H1 (cell line): ENCODE results near the gene RDH12. TPM values are rescaled to one million over a fixed set of nuclear protein-coding genes. Genes with fewer than 3 reads are reported as not detected.

ENCODE experiments used
- CTCF ChIA-PET: fragments of 300-600 bp; sonication (Branson Sonifier 250); formaldehyde crosslinking; loops from one replicate; lab custom pipeline; 2021; ENCODE audit not compliant: partially characterized antibody; lab: Charles Lee
- POLR2A ChIA-PET: fragments of 300-600 bp; sonication (Branson Sonifier 250); formaldehyde crosslinking; loops from one replicate; lab custom pipeline; 2021; ENCODE audit warnings: inconsistent platforms; ENCODE audit not compliant: partially characterized antibody; lab: Charles Lee
- DNase-seq, 2 experiments: peaks; one replicate each; pipeline versions ENCODE4 v3.0.0 to v3.0.0-alpha.2; 2010 to 2022; ENCODE audit warnings: low spot score in 2 of 2, low read depth in 1 of 2, mixed read lengths in 1 of 2
- FAIRE-seq: peaks from 2 replicates; lab custom pipeline; 2011; peaks lifted over from hg19 to GRCh38; lab: Jason Lieb, UNC
- H2AFZ ChIP-seq: 2 replicates; pipeline ENCODE4 v1.8.1; 2012; ENCODE audit warnings: low read length, inconsistent platforms
- H2AK5ac ChIP-seq: 2 replicates; pipeline ENCODE4 v1.6.1; 2013; ENCODE audit warnings: low read depth, low read length
- H2BK120ac ChIP-seq: replicated peaks from 2 replicates; pipeline ENCODE3; 2013; ENCODE audit warnings: low read depth, low read length, inconsistent platforms
- H2BK12ac ChIP-seq: 2 replicates; pipeline ENCODE4 v1.6.1; 2013; ENCODE audit warnings: low read depth, low read length
- H2BK15ac ChIP-seq: 2 replicates; pipeline ENCODE4 v1.6.1; 2013; ENCODE audit warnings: low read length
- H2BK20ac ChIP-seq: 2 replicates; pipeline ENCODE4 v1.6.1; 2013; ENCODE audit warnings: low read length
- H2BK5ac ChIP-seq: 2 replicates; pipeline ENCODE4 v1.6.1; 2013; ENCODE audit warnings: low read depth, low read length
- H3K14ac ChIP-seq: 2 replicates; pipeline ENCODE4 v1.6.1; 2013; ENCODE audit warnings: inconsistent platforms; ENCODE audit not compliant: insufficient read length
- H3K18ac ChIP-seq: 2 replicates; pipeline ENCODE4 v1.6.1; 2013; ENCODE audit warnings: low read length; ENCODE audit errors: extremely low read depth
- H3K23ac ChIP-seq: 2 replicates; pipeline ENCODE4 v1.6.1; 2013; ENCODE audit warnings: inconsistent platforms; ENCODE audit not compliant: insufficient read length
- H3K23me2 ChIP-seq: 2 replicates; pipeline ENCODE4 v1.6.1; 2013; ENCODE audit warnings: low read depth, low read length
- H3K27ac ChIP-seq: 2 replicates; pipeline ENCODE4 v1.6.1; 2011; ENCODE audit warnings: low read depth, low read length, inconsistent platforms
- H3K27me3 ChIP-seq, 4 experiments: replicated peaks in 1 of 4; 1 replicate in 1 of 4; 2 replicates in 3 of 4; pipeline versions ENCODE4 v1.6.1 to v1.8.1; 2011 to 2013; ENCODE audit warnings: low read length in 3 of 4, mild to moderate bottlenecking in 3 of 4, inconsistent platforms in 2 of 4, mixed read lengths in 2 of 4, moderate library complexity in 1 of 4; ENCODE audit not compliant: control insufficient read depth in 3 of 4, insufficient read depth in 3 of 4; ENCODE audit errors: extremely low read depth in 1 of 4
- H3K36me3 ChIP-seq, 4 experiments: 2 replicates each; pipeline versions ENCODE4 v1.6.1 to v1.8.1; 2011 to 2013; ENCODE audit warnings: mild to moderate bottlenecking in 4 of 4, low read length in 3 of 4, moderate library complexity in 2 of 4, control low read depth in 1 of 4, inconsistent platforms in 1 of 4; ENCODE audit not compliant: insufficient read depth in 4 of 4, control insufficient read depth in 2 of 4
- H3K4ac ChIP-seq: replicated peaks from 2 replicates; pipeline ENCODE3; 2013; ENCODE audit warnings: low read length, low read depth, mixed read lengths, inconsistent platforms; ENCODE audit not compliant: insufficient read length
- H3K4me1 ChIP-seq, 4 experiments: replicated peaks in 1 of 4; 1 replicate in 1 of 4; 2 replicates in 3 of 4; pipeline versions ENCODE4 v1.6.1 to v1.8.1; 2011 to 2013; ENCODE audit warnings: low read length in 3 of 4, inconsistent platforms in 2 of 4, mixed read lengths in 1 of 4; ENCODE audit not compliant: insufficient read depth in 4 of 4, control insufficient read depth in 3 of 4
- H3K4me2 ChIP-seq, 2 experiments: 2 replicates each; pipeline versions ENCODE4 v1.6.1 to v1.8.1; 2011 to 2013; ENCODE audit warnings: low read depth in 2 of 2, low read length in 2 of 2, control low read depth in 1 of 2, inconsistent platforms in 1 of 2, mild to moderate bottlenecking in 1 of 2; ENCODE audit not compliant: insufficient read depth in 1 of 2
- H3K4me3 ChIP-seq, 4 experiments: fragments of 200-600, 300-600 bp in 1 of 4; sonication (generic), shearing (Covaris generic), sonication (Bioruptor Twin) in 1 of 4; 2 replicates each; pipeline versions ENCODE4 v1.5.1 to v1.8.1; 2011 to 2016; ENCODE audit warnings: low read length in 4 of 4, low read depth in 3 of 4, control low read depth in 2 of 4, inconsistent platforms in 2 of 4, mild to moderate bottlenecking in 2 of 4, mixed read lengths in 1 of 4, moderate library complexity in 1 of 4; ENCODE audit not compliant: insufficient read depth in 2 of 4; ENCODE audit errors: extremely low read depth in 1 of 4
- H3K56ac ChIP-seq: replicated peaks from 2 replicates; pipeline ENCODE3; 2013; ENCODE audit warnings: low read depth, mild to moderate bottlenecking, mixed read lengths, low read length, inconsistent platforms; ENCODE audit not compliant: insufficient read length
- H3K79me1 ChIP-seq: 2 replicates; pipeline ENCODE4 v1.6.1; 2013; ENCODE audit warnings: low read depth, low read length, control low read depth
- H3K79me2 ChIP-seq, 2 experiments: 2 replicates each; pipeline versions ENCODE4 v1.6.1 to v1.8.1; 2012 to 2013; ENCODE audit warnings: low read length in 2 of 2, mild to moderate bottlenecking in 2 of 2, inconsistent platforms in 1 of 2; ENCODE audit not compliant: insufficient read depth in 2 of 2, control insufficient read depth in 1 of 2
- H3K9ac ChIP-seq, 4 experiments: replicated peaks in 1 of 4; 1 replicate in 1 of 4; 2 replicates in 3 of 4; pipeline versions ENCODE4 v1.6.1 to v1.8.1; 2011 to 2013; ENCODE audit warnings: low read depth in 3 of 4, low read length in 3 of 4, control low read depth in 2 of 4, mild to moderate bottlenecking in 2 of 4, moderate library complexity in 2 of 4, inconsistent platforms in 1 of 4; ENCODE audit errors: extremely low read depth in 1 of 4
- H3K9me3 ChIP-seq, 2 experiments: 2 replicates each; pipeline versions ENCODE4 v1.6.1 to v1.8.1; 2012 to 2013; ENCODE audit warnings: mild to moderate bottlenecking in 2 of 2, moderate library complexity in 2 of 2, control low read depth in 1 of 2, inconsistent platforms in 1 of 2, low read depth in 1 of 2, low read length in 1 of 2, mixed read lengths in 1 of 2; ENCODE audit not compliant: insufficient read depth in 2 of 2
- H4K20me1 ChIP-seq, 2 experiments: replicated peaks in 1 of 2; 2 replicates each; pipeline versions ENCODE3 to v1.8.1; 2011 to 2013; ENCODE audit warnings: inconsistent platforms in 2 of 2, low read length in 2 of 2, mild to moderate bottlenecking in 1 of 2; ENCODE audit not compliant: insufficient read depth in 2 of 2, control insufficient read depth in 1 of 2
- H4K5ac ChIP-seq: 2 replicates; pipeline ENCODE4 v1.6.1; 2013; ENCODE audit warnings: low read length, low read depth, mixed read lengths, inconsistent platforms; ENCODE audit not compliant: insufficient read length
- H4K8ac ChIP-seq: 2 replicates; pipeline ENCODE4 v1.8.0; 2013; ENCODE audit warnings: mild to moderate bottlenecking, moderate library complexity, low read length, inconsistent platforms; ENCODE audit not compliant: insufficient read depth; ENCODE audit errors: extremely low read depth
- H4K91ac ChIP-seq: replicated peaks from 2 replicates; pipeline ENCODE3; 2013; ENCODE audit warnings: low read length, mixed read lengths, inconsistent platforms; ENCODE audit not compliant: insufficient read length
- ATF3 ChIP-seq: IDR thresholded peaks from 2 replicates; pipeline ENCODE4 v1.6.1; 2011; ENCODE audit warnings: low read depth, mild to moderate bottlenecking, low read length; ENCODE audit not compliant: insufficient read depth
- MAFK ChIP-seq: IDR thresholded peaks from 2 replicates; pipeline ENCODE4 v1.6.1; 2012; ENCODE audit warnings: low read depth, mild to moderate bottlenecking, improper control_type of control experiment, low read length
- SIRT6 ChIP-seq: IDR thresholded peaks from one replicate; pipeline ENCODE4 v1.7.1; 2012; ENCODE audit warnings: low read length, inconsistent platforms
- TAF1 ChIP-seq: IDR thresholded peaks from 2 replicates; pipeline ENCODE4 v1.6.1; 2011; ENCODE audit warnings: mild to moderate bottlenecking, low read depth, low read length
- WGBS, 2 experiments: shearing (Covaris generic) in 1 of 2; methylation state at CpG; one replicate each; pipeline versions ENCODE4 v1.1.6 to v1.1.7; 2013 to 2015; ENCODE audit warnings: low lambda C conversion rate in 2 of 2, mixed read lengths in 2 of 2, inconsistent platforms in 1 of 2, low coverage in 1 of 2, missing lambda C conversion rate in 1 of 2; ENCODE audit not compliant: insufficient replicate concordance in 2 of 2, insufficient coverage in 1 of 2, insufficient read length in 1 of 2; ENCODE audit errors: extremely low coverage in 1 of 2, missing lambda C conversion rate in 1 of 2; 5-methylcytosine and 5-hydroxymethylcytosine counted together
- polyA plus RNA-seq, 7 experiments: library from polyadenylated mRNA; depleted of rRNA in 3 of 7; stranded (reverse) in 5 of 7; unstranded in 2 of 7; fragments of >200 nt in 5 of 7; fragments of 200-250 nt in 2 of 7; gene quantifications; 1 replicate in 5 of 7; 2 replicates in 1 of 7; 4 replicates in 1 of 7; pipeline versions ENCODE4 v1.2.1 to v1.2.3, GENCODE V29; 2011 to 2013; ENCODE audit warnings: missing spikeins in 2 of 7, mixed read lengths in 2 of 7
- total RNA-seq: library from RNA; stranded (reverse); fragmentation: NEBNext Ultra II Directional; extraction: Animal tissue kit (Norgen Biotek cat#: 25700); gene quantifications from 2 replicates; pipeline ENCODE4 v1.2.1, GENCODE V29; 2021

The RDH12 gene
- total and polyA plus RNA-seq, 2 of the 8 experiments (the other 6 are each of a cell fraction or from before 2014, with no cell fraction given), result 1.2 to 1.5 TPM

- Histone ChIP-seq H3K4me1 (no peaks in the 10 kb centered on the region; a peak in 1 of 7 replicates), H3K4me2 (peak overlapping the region in 1 of 2 experiments; percentile 11; a peak in 1 of 4 replicates), H3K9ac (no peak overlapping the region), H3K79me2 (no peaks in the 10 kb centered on the region), H4K91ac (no peak overlapping the region), H3K27me3 (no peaks in the 10 kb centered on the region), H3K23me2 (no peaks in the 10 kb centered on the region), H3K27ac (no peak overlapping the region), H4K8ac (no peak overlapping the region), H3K18ac (no peak overlapping the region), H2BK5ac (no peak overlapping the region), H4K5ac (no peak overlapping the region), H3K9me3 (no peaks in the 10 kb centered on the region), H2BK15ac (no peak overlapping the region), H2BK20ac (no peak overlapping the region), H4K20me1 (no peaks in the 10 kb centered on the region), H2AFZ (no peak overlapping the region), H3K4me3 (no peak overlapping the region), H3K79me1 (no peaks in the 10 kb centered on the region), H2BK120ac (no peak overlapping the region), H3K36me3 (no peaks in the 10 kb centered on the region), H3K14ac (no peak overlapping the region), H2AK5ac (no peak overlapping the region), H3K23ac (no peak overlapping the region), H3K4ac (no peak overlapping the region), H3K56ac (no peak overlapping the region), H2BK12ac (no peak overlapping the region)
- WGBS, 2 experiments, result 77% methylated on average over 5 of the region's 5 CpGs; no CpG with 5 or more reads in 1 of the 2 experiments
- ChIA-PET CTCF (interaction anchor here (0.8 to 2.0 kb wide), 5 partner anchors 17 to 122 kb away, joined by 3 to 9 read pairs (median 3); partner anchors contain the start of gene PIGH), POLR2A (interaction anchor here (0.8 to 1.0 kb wide), 3 partner anchors 12 to 117 kb away, joined by 3 to 8 read pairs (median 4); partner anchors contain the start of gene RDH11)
- no peak for FAIRE-seq
- DNase-seq, result no peak
- TF ChIP-seq ATF3 (no peak), SIRT6 (no peak), TAF1 (0 out of 2 replicates have a peak, but pooled peaks have one; percentile 8), MAFK (peak; percentile 40; the same call in 1 of the 2 replicates)
These were observed 20.2 kb downstream of the RDH12 start for GRCh38 chr14:67721875-67722274.
